ENCODE results near the gene TECTB.

TECTB gene

GRCh38 chr10:112336556-112337201, 53.5 kb downstream of the TECTB start:
- Mint-ChIP-seq H3K27ac (no peak overlapping the region), H3K4me1 (ENCODE audit: low read depth) (no peaks in the 10 kb centered on the region), H3K9me3 (no peaks in the 10 kb centered on the region), H3K4me3 (no peak overlapping the region), H3K27me3 (ENCODE audit: low read depth) (peaks cover 11% of the 10 kb centered on the region), H3K36me3 (ENCODE audit: low read depth) (no peaks in the 10 kb centered on the region)

GRCh38 chr10:112338957-112339356, 55.8 kb downstream of the TECTB start:
- no peak overlapping the region for H3K4me3 Mint-ChIP-seq
- H3K36me3 Mint-ChIP-seq (ENCODE audit: low read depth): no peaks in the 10 kb centered on the region
- peaks cover 7% of the 10 kb centered on the region for H3K27me3 Mint-ChIP-seq (ENCODE audit: low read depth)
- no peaks in the 10 kb centered on the region for H3K9me3 Mint-ChIP-seq
- H3K27ac Mint-ChIP-seq: no peak overlapping the region
- H3K4me1 Mint-ChIP-seq (ENCODE audit: low read depth): no peaks in the 10 kb centered on the region

GRCh38 chr10:112340601-112341000, 57.4 kb downstream of the TECTB start:
- no peak overlapping the region for H3K27ac Mint-ChIP-seq
- H3K9me3 Mint-ChIP-seq: no peaks in the 10 kb centered on the region
- H3K36me3 Mint-ChIP-seq (ENCODE audit: low read depth): no peaks in the 10 kb centered on the region
- H3K27me3 Mint-ChIP-seq (ENCODE audit: low read depth): peaks cover 4% of the 10 kb centered on the region
- no peaks in the 10 kb centered on the region for H3K4me1 Mint-ChIP-seq (ENCODE audit: low read depth)
- H3K4me3 Mint-ChIP-seq: no peak overlapping the region

- no peak overlapping the region for H3K27ac Mint-ChIP-seq
Observed at GRCh38 chr10:112343056-112343806, 60.0 kb downstream of the TECTB start.

GRCh38 chr10:112344261-112344660, 61.1 kb downstream of the TECTB start:
- Mint-ChIP-seq H3K36me3 (ENCODE audit: low read depth) (no peaks in the 10 kb centered on the region), H3K9me3 (no peaks in the 10 kb centered on the region), H3K27me3 (ENCODE audit: low read depth) (peaks cover 3% of the 10 kb centered on the region), H3K4me1 (ENCODE audit: low read depth) (no peaks in the 10 kb centered on the region), H3K4me3 (no peak overlapping the region), H3K27ac (no peak overlapping the region)

More at GRCh38 chr10:112343056-112343806, 60.0 kb downstream of the TECTB start:
- H3K4me1 Mint-ChIP-seq (ENCODE audit: low read depth): no peaks in the 10 kb centered on the region
- no peaks in the 10 kb centered on the region for H3K9me3 Mint-ChIP-seq
- H3K4me3 Mint-ChIP-seq: no peak overlapping the region
- H3K27me3 Mint-ChIP-seq (ENCODE audit: low read depth): peaks cover 3% of the 10 kb centered on the region
- H3K36me3 Mint-ChIP-seq (ENCODE audit: low read depth): no peaks in the 10 kb centered on the region

GRCh38 chr10:112345202-112345601, 62.0 kb downstream of the TECTB start:
- Mint-ChIP-seq H3K27me3 (ENCODE audit: low read depth) (peaks cover 3% of the 10 kb centered on the region), H3K4me1 (ENCODE audit: low read depth) (no peaks in the 10 kb centered on the region), H3K36me3 (ENCODE audit: low read depth) (no peaks in the 10 kb centered on the region), H3K9me3 (no peaks in the 10 kb centered on the region), H3K4me3 (no peak overlapping the region), H3K27ac (no peak overlapping the region)

GRCh38 chr10:112345743-112346142, 62.5 kb downstream of the TECTB start:
- Mint-ChIP-seq H3K4me3 (no peak overlapping the region), H3K9me3 (no peaks in the 10 kb centered on the region), H3K27ac (no peak overlapping the region), H3K27me3 (ENCODE audit: low read depth) (peaks cover 3% of the 10 kb centered on the region), H3K36me3 (ENCODE audit: low read depth) (no peaks in the 10 kb centered on the region), H3K4me1 (ENCODE audit: low read depth) (no peaks in the 10 kb centered on the region)

- no peak overlapping the region for H3K4me3 Mint-ChIP-seq
- peaks cover 3% of the 10 kb centered on the region for H3K27me3 Mint-ChIP-seq (ENCODE audit: low read depth)
- no peak overlapping the region for H3K27ac Mint-ChIP-seq
- H3K36me3 Mint-ChIP-seq (ENCODE audit: low read depth): no peaks in the 10 kb centered on the region
- H3K9me3 Mint-ChIP-seq: no peaks in the 10 kb centered on the region
- no peaks in the 10 kb centered on the region for H3K4me1 Mint-ChIP-seq (ENCODE audit: low read depth)
Observed at GRCh38 chr10:112346774-112347173, 63.6 kb downstream of the TECTB start.

GRCh38 chr10:112347709-112348671, 64.8 kb downstream of the TECTB start:
- no peaks in the 10 kb centered on the region for H3K4me1 Mint-ChIP-seq (ENCODE audit: low read depth)
- H3K4me3 Mint-ChIP-seq: no peak overlapping the region
- H3K27me3 Mint-ChIP-seq (ENCODE audit: low read depth): peaks cover 3% of the 10 kb centered on the region
- H3K36me3 Mint-ChIP-seq (ENCODE audit: low read depth): no peaks in the 10 kb centered on the region
- no peak overlapping the region for H3K27ac Mint-ChIP-seq
- H3K9me3 Mint-ChIP-seq: no peaks in the 10 kb centered on the region

GRCh38 chr10:112348759-112349158, 65.6 kb downstream of the TECTB start:
- no peaks in the 10 kb centered on the region for H3K9me3 Mint-ChIP-seq
- H3K4me1 Mint-ChIP-seq (ENCODE audit: low read depth): no peaks in the 10 kb centered on the region
- H3K36me3 Mint-ChIP-seq (ENCODE audit: low read depth): no peaks in the 10 kb centered on the region
- H3K4me3 Mint-ChIP-seq: no peak overlapping the region
- H3K27me3 Mint-ChIP-seq (ENCODE audit: low read depth): peaks cover 3% of the 10 kb centered on the region
- H3K27ac Mint-ChIP-seq: no peak overlapping the region

GRCh38 chr10:112349521-112350085, 66.4 kb downstream of the TECTB start:
- Mint-ChIP-seq H3K4me3 (no peak overlapping the region), H3K27ac (no peak overlapping the region), H3K36me3 (ENCODE audit: low read depth) (no peaks in the 10 kb centered on the region), H3K27me3 (ENCODE audit: low read depth) (peaks cover 3% of the 10 kb centered on the region), H3K9me3 (no peaks in the 10 kb centered on the region), H3K4me1 (ENCODE audit: low read depth) (no peaks in the 10 kb centered on the region)

GRCh38 chr10:112351146-112351545, 67.9 kb downstream of the TECTB start:
- no peak overlapping the region for H3K27ac Mint-ChIP-seq
- no peak overlapping the region for H3K4me3 Mint-ChIP-seq
- H3K9me3 Mint-ChIP-seq: no peaks in the 10 kb centered on the region
- H3K4me1 Mint-ChIP-seq (ENCODE audit: low read depth): no peaks in the 10 kb centered on the region
- H3K27me3 Mint-ChIP-seq (ENCODE audit: low read depth): peaks cover 3% of the 10 kb centered on the region
- no peaks in the 10 kb centered on the region for H3K36me3 Mint-ChIP-seq (ENCODE audit: low read depth)

GRCh38 chr10:112352044-112352443, 68.8 kb downstream of the TECTB start:
- Mint-ChIP-seq H3K4me3 (no peak overlapping the region), H3K27ac (no peak overlapping the region), H3K4me1 (ENCODE audit: low read depth) (no peaks in the 10 kb centered on the region), H3K27me3 (ENCODE audit: low read depth) (peaks cover 3% of the 10 kb centered on the region), H3K36me3 (ENCODE audit: low read depth) (no peaks in the 10 kb centered on the region), H3K9me3 (no peaks in the 10 kb centered on the region)

- Mint-ChIP-seq H3K9me3 (no peaks in the 10 kb centered on the region), H3K27me3 (ENCODE audit: low read depth) (no peaks in the 10 kb centered on the region), H3K4me3 (no peak overlapping the region), H3K4me1 (ENCODE audit: low read depth) (no peaks in the 10 kb centered on the region), H3K36me3 (ENCODE audit: low read depth) (no peaks in the 10 kb centered on the region), H3K27ac (no peak overlapping the region)
Observed at GRCh38 chr10:112353046-112353445, 69.8 kb downstream of the TECTB start.
